EH (cell line): Measurements from ENCODE around the gene ISCA2.

Experiments used
- DNase-seq: peaks from one replicate; pipeline ENCODE4 v3.0.0-alpha.2; 2015; ENCODE audit warnings: low read depth

Gene ISCA2

GRCh38 chr14:74508844-74509428, 15.4 kb downstream of the ISCA2 start:
- no peak for DNase-seq

- DNase-seq = no peak
These were observed 16.1 kb downstream of the ISCA2 start for GRCh38 chr14:74509587-74510222.

GRCh38 chr14:74510223-74510931, 16.8 kb downstream of the ISCA2 start:
- peak; percentile 53 for DNase-seq

- peak; percentile 74 for DNase-seq
These were observed 17.4 kb downstream of the ISCA2 start for GRCh38 chr14:74510959-74511409.

GRCh38 chr14:74511966-74512830, 18.6 kb downstream of the ISCA2 start:
- no peak for DNase-seq

GRCh38 chr14:74514471-74514941, 20.9 kb downstream of the ISCA2 start:
- peak; percentile 42 for DNase-seq

- DNase-seq = no peak
These were observed 22.4 kb downstream of the ISCA2 start for GRCh38 chr14:74515891-74516412.

GRCh38 chr14:74516451-74517160, 23.0 kb downstream of the ISCA2 start:
- peak; percentile 66 for DNase-seq

GRCh38 chr14:74517731-74518130, 24.2 kb downstream of the ISCA2 start:
- DNase-seq = no peak

- DNase-seq = no peak
These were observed 24.7 kb downstream of the ISCA2 start for GRCh38 chr14:74518221-74518620.

- DNase-seq = no peak
These were observed 25.9 kb downstream of the ISCA2 start for GRCh38 chr14:74519316-74520074.

- DNase-seq = no peak
These were observed 28.2 kb downstream of the ISCA2 start for GRCh38 chr14:74521756-74522155.

GRCh38 chr14:74522740-74523139, 29.2 kb downstream of the ISCA2 start:
- DNase-seq = no peak

- no peak for DNase-seq
These were observed 30.7 kb downstream of the ISCA2 start for GRCh38 chr14:74524076-74524811.

- no peak for DNase-seq
These were observed 31.2 kb downstream of the ISCA2 start for GRCh38 chr14:74524812-74525135.

GRCh38 chr14:74525361-74525851, 31.8 kb downstream of the ISCA2 start:
- DNase-seq = no peak

- DNase-seq = no peak
These were observed 33.5 kb downstream of the ISCA2 start for GRCh38 chr14:74526854-74527585.

GRCh38 chr14:74527736-74528280, 34.2 kb downstream of the ISCA2 start:
- no peak for DNase-seq

GRCh38 chr14:74528406-74528805, 34.8 kb downstream of the ISCA2 start:
- DNase-seq = no peak
